Mesothelial cell of epicardium (in vitro differentiated cells): ENCODE measurements around the gene GOLGB1. TPM values are rescaled to one million over a fixed set of nuclear protein-coding genes. Genes with fewer than 3 reads are reported as not detected.
"Not testable (repeated sequence)": the region's sequence is repeated elsewhere in the genome, so short reads cannot be mapped to it uniquely, and the experiment has no call there.

Experiments used
- DNase-seq, 2 experiments: peaks; one replicate each; pipeline ENCODE4 v3.0.0; 2021; ENCODE audit warnings: low spot score in 2 of 2; ENCODE audit not compliant: unreplicated experiment in 2 of 2
- H3K27ac Mint-ChIP-seq: 2 replicates; pipeline ENCODE4 v1.8.0; 2021; ENCODE audit warnings: mixed read lengths
- H3K27me3 Mint-ChIP-seq: 2 replicates; pipeline ENCODE4 v1.8.0; 2021; ENCODE audit warnings: low read depth, mixed read lengths
- H3K36me3 Mint-ChIP-seq: 2 replicates; pipeline ENCODE4 v1.8.0; 2021; ENCODE audit warnings: mixed read lengths
- H3K4me1 Mint-ChIP-seq: 2 replicates; pipeline ENCODE4 v1.8.0; 2021; ENCODE audit warnings: mixed read lengths
- H3K4me3 Mint-ChIP-seq: 2 replicates; pipeline ENCODE4 v1.8.0; 2021; ENCODE audit warnings: mild to moderate bottlenecking, moderate library complexity, mixed read lengths
- H3K9me3 Mint-ChIP-seq: 2 replicates; pipeline ENCODE4 v1.8.0; 2021; ENCODE audit warnings: mixed read lengths
- CTCF ChIP-seq: fragments of 200-600 bp; sonication (generic); IDR thresholded peaks from one replicate; pipeline ENCODE4 v1.5.0; 2021; ENCODE audit warnings: antibody characterized with exemption; ENCODE audit not compliant: unreplicated experiment
- total RNA-seq: library from RNA; stranded (reverse); gene quantifications from 3 replicates; pipeline ENCODE4 v1.2.1, GENCODE V29; 2021

The GOLGB1 gene
- total RNA-seq = 76.0 to 80.5 TPM (median 79.4 TPM) in 3 replicates

- Mint-ChIP-seq H3K27me3 (peaks cover 21% of the 10 kb centered on the region), H3K27ac (no peak within 1 kb of the TSS), H3K4me3 (no peak within 1 kb of the TSS), H3K4me1 (peaks cover 2% of the 10 kb centered on the region), H3K36me3 (no peaks in the 10 kb centered on the region), H3K9me3 (no peaks in the 10 kb centered on the region)
- TF ChIP-seq CTCF = no peak
- peak; percentile 76 to 91 for DNase-seq
These were observed at the start of gene GOLGB1 for GRCh38 chr3:121749276-121750086. Gene GOLGB1 (minus strand): TSS chr3:121749741. CDS start chr3:121730971, 18,770 bp downstream.

- Mint-ChIP-seq H3K27ac (no peak overlapping the region), H3K4me3 (no peak overlapping the region), H3K4me1 (no peaks in the 10 kb centered on the region), H3K27me3 (no peaks in the 10 kb centered on the region), H3K36me3 (peaks cover 17% of the 10 kb centered on the region), H3K9me3 (no peaks in the 10 kb centered on the region)
- no peak for DNase-seq
- no peak for TF ChIP-seq CTCF
These were observed 47.4 kb upstream of the GOLGB1 start for GRCh38 chr3:121796970-121797369.

- no peaks in the 10 kb centered on the region for H3K4me1 Mint-ChIP-seq
- no peak for TF ChIP-seq CTCF
- H3K36me3 Mint-ChIP-seq = peaks cover 27% of the 10 kb centered on the region
- no peak for DNase-seq
- no peak overlapping the region for H3K27ac Mint-ChIP-seq
- H3K27me3 Mint-ChIP-seq = no peaks in the 10 kb centered on the region
- H3K9me3 Mint-ChIP-seq = no peaks in the 10 kb centered on the region
- H3K4me3 Mint-ChIP-seq = no peak overlapping the region
These were observed 44.9 kb upstream of the GOLGB1 start for GRCh38 chr3:121794264-121794983.

- Mint-ChIP-seq H3K9me3 (no peaks in the 10 kb centered on the region), H3K4me1 (no peaks in the 10 kb centered on the region), H3K4me3 (no peak overlapping the region), H3K27me3 (no peaks in the 10 kb centered on the region), H3K27ac (no peak overlapping the region), H3K36me3 (peaks cover 40% of the 10 kb centered on the region)
- TF ChIP-seq CTCF = no peak
- DNase-seq = no peak
These were observed 43.5 kb upstream of the GOLGB1 start for GRCh38 chr3:121793078-121793477.

- no peak for TF ChIP-seq CTCF
- Mint-ChIP-seq H3K4me1 (no peaks in the 10 kb centered on the region), H3K27me3 (no peaks in the 10 kb centered on the region), H3K36me3 (peaks cover 41% of the 10 kb centered on the region), H3K4me3 (no peak overlapping the region), H3K27ac (no peak overlapping the region), H3K9me3 (no peaks in the 10 kb centered on the region)
- DNase-seq = no peak
These were observed 36.9 kb upstream of the GOLGB1 start for GRCh38 chr3:121786485-121786884.

- H3K27me3 Mint-ChIP-seq, H3K4me3 Mint-ChIP-seq, H3K9me3 Mint-ChIP-seq, H3K27ac Mint-ChIP-seq, H3K4me1 Mint-ChIP-seq, DNase-seq: not testable (repeated sequence)
- H3K36me3 Mint-ChIP-seq = peaks cover 40% of the 10 kb centered on the region
These were observed 33.2 kb upstream of the GOLGB1 start for GRCh38 chr3:121782784-121783183.
